Muscle of leg (tissue), 11 donors: Measurements from ENCODE around the gene ATXN1. TPM values are rescaled to one million over a fixed set of nuclear protein-coding genes. Genes with fewer than 3 reads are reported as not detected.

Experiments used
- DNase-seq: peaks from one replicate; pipeline ENCODE4 v3.0.0; 2013
- H3K27ac ChIP-seq: one replicate; pipeline ENCODE4 v1.5.1; 2013; ENCODE audit warnings: mild to moderate bottlenecking, low read length, control low read depth
- H3K27me3 ChIP-seq: one replicate; pipeline ENCODE4 v1.6.1; 2013; ENCODE audit warnings: low read length; ENCODE audit not compliant: control insufficient read depth, insufficient read depth
- H3K36me3 ChIP-seq: one replicate; pipeline ENCODE4 v1.6.1; 2013; ENCODE audit warnings: low read length; ENCODE audit not compliant: control insufficient read depth, insufficient read depth
- H3K4me1 ChIP-seq: one replicate; pipeline ENCODE4 v1.6.1; 2013; ENCODE audit warnings: low read length; ENCODE audit not compliant: control insufficient read depth, insufficient read depth
- H3K4me3 ChIP-seq: one replicate; pipeline ENCODE4 v1.5.1; 2013; ENCODE audit warnings: low read length, control low read depth
- H3K9me3 ChIP-seq: replicated peaks from 2 replicates; pipeline ENCODE4 v1.6.1; 2013; ENCODE audit warnings: low read depth, low read length; ENCODE audit not compliant: control insufficient read depth
- WGBS: methylation state at CpG from one replicate; pipeline ENCODE4 v1.1.5; 2013; ENCODE audit warnings: missing lambda C conversion rate; ENCODE audit not compliant: insufficient coverage; 5-methylcytosine and 5-hydroxymethylcytosine counted together
- polyA plus RNA-seq, 8 donors: library from polyadenylated mRNA; unstranded; fragments of 120-200 nt; gene quantifications; one replicate each; pipeline versions ENCODE4 v1.2.1 to v1.2.3, GENCODE V29; 2013; ENCODE audit warnings: inconsistent platforms in 1 of 8, low replicate concordance in 1 of 8; ENCODE audit not compliant: insufficient read length in 8 of 8, insufficient read depth in 1 of 8
- total RNA-seq: library from RNA; stranded (reverse); fragments of 120-200 nt; gene quantifications from one replicate; pipeline ENCODE4 v1.2.4, GENCODE V29; 2013

Gene ATXN1
- total and polyA plus RNA-seq, 9 donors = 10.2 to 19.9 (median 12.9) TPM

- WGBS = under 1% methylated on average over 60 of the region's 71 CpGs
- Histone ChIP-seq H3K36me3 (no peaks in the 10 kb centered on the region), H3K4me1 (peaks cover 21% of the 10 kb centered on the region), H3K27ac (peak overlapping the region; percentile 97), H3K27me3 (no peaks in the 10 kb centered on the region), H3K9me3 (no peaks in the 10 kb centered on the region), H3K4me3 (peak overlapping the region; percentile 77)
- peak; percentile 95 for DNase-seq
These were observed 409 bp upstream of the ATXN1 start for GRCh38 chr6:16761471-16762267.

- Histone ChIP-seq H3K4me1 (peaks cover 21% of the 10 kb centered on the region), H3K36me3 (no peaks in the 10 kb centered on the region), H3K4me3 (peak overlapping the region; percentile 77), H3K9me3 (no peaks in the 10 kb centered on the region), H3K27ac (peak overlapping the region; percentile 97), H3K27me3 (no peaks in the 10 kb centered on the region)
- 0% methylated on average over 61 of the region's 87 CpGs for WGBS
- DNase-seq = peak; percentile 95
These were observed 1.4 kb downstream of the ATXN1 start for GRCh38 chr6:16759646-16760515.

- H3K27me3 ChIP-seq = no peaks in the 10 kb centered on the region
- H3K4me1 ChIP-seq = peaks cover 21% of the 10 kb centered on the region
These were observed 2.0 kb downstream of the ATXN1 start for GRCh38 chr6:16759181-16759645.

GRCh38 chr6:16758163-16758975 lies 2.9 kb downstream of the ATXN1 start:
- 4% methylated on average over 5 of the region's 9 CpGs for WGBS
- no peaks in the 10 kb centered on the region for H3K36me3 ChIP-seq
- peaks cover 21% of the 10 kb centered on the region for H3K4me1 ChIP-seq
- no peaks in the 10 kb centered on the region for H3K9me3 ChIP-seq
- H3K27ac ChIP-seq = peak overlapping the region; percentile 97
- DNase-seq = no peak
- no peak overlapping the region for H3K4me3 ChIP-seq
- no peaks in the 10 kb centered on the region for H3K27me3 ChIP-seq

More at GRCh38 chr6:16759181-16759645, 2.0 kb downstream of the ATXN1 start:
- peak; percentile 73 for DNase-seq
- Histone ChIP-seq H3K36me3 (no peaks in the 10 kb centered on the region), H3K9me3 (no peaks in the 10 kb centered on the region), H3K27ac (peak overlapping the region; percentile 97), H3K4me3 (peak overlapping the region; percentile 77)
- WGBS = 0% methylated on average over 1 of the region's 8 CpGs

- Histone ChIP-seq H3K9me3 (no peaks in the 10 kb centered on the region), H3K4me1 (peaks cover 15% of the 10 kb centered on the region), H3K27ac (no peak overlapping the region), H3K27me3 (no peaks in the 10 kb centered on the region), H3K4me3 (no peak overlapping the region), H3K36me3 (peaks cover 6% of the 10 kb centered on the region)
- whole genome bisulfite sequencing = no CpG with 5 or more reads among the region's 1 CpG
- DNase-seq = no peak
These were observed 3.9 kb downstream of the ATXN1 start for GRCh38 chr6:16757332-16757731.

GRCh38 chr6:16756660-16757255 lies 4.5 kb downstream of the ATXN1 start:
- Histone ChIP-seq H3K4me3 (no peak overlapping the region), H3K4me1 (peaks cover 11% of the 10 kb centered on the region), H3K9me3 (no peaks in the 10 kb centered on the region), H3K36me3 (peaks cover 6% of the 10 kb centered on the region), H3K27me3 (no peaks in the 10 kb centered on the region), H3K27ac (no peak overlapping the region)
- WGBS = no CpG with 5 or more reads among the region's 5 CpGs
- no peak for DNase-seq

- peaks cover 11% of the 10 kb centered on the region for H3K4me1 ChIP-seq
These were observed 5.7 kb downstream of the ATXN1 start for GRCh38 chr6:16755544-16755943.

GRCh38 chr6:16754876-16755275 lies 6.4 kb downstream of the ATXN1 start:
- H3K4me3 ChIP-seq = no peak overlapping the region
- H3K4me1 ChIP-seq = peaks cover 11% of the 10 kb centered on the region
- DNase-seq = no peak
- H3K27me3 ChIP-seq = no peaks in the 10 kb centered on the region
- H3K9me3 ChIP-seq = no peaks in the 10 kb centered on the region
- H3K36me3 ChIP-seq = peaks cover 6% of the 10 kb centered on the region
- H3K27ac ChIP-seq = no peak overlapping the region

More at GRCh38 chr6:16755544-16755943, 5.7 kb downstream of the ATXN1 start:
- peaks cover 6% of the 10 kb centered on the region for H3K36me3 ChIP-seq
- DNase-seq = no peak
- no peaks in the 10 kb centered on the region for H3K27me3 ChIP-seq
- H3K4me3 ChIP-seq = no peak overlapping the region
- no peaks in the 10 kb centered on the region for H3K9me3 ChIP-seq
- H3K27ac ChIP-seq = no peak overlapping the region
- no CpG with 5 or more reads among the region's 3 CpGs for WGBS

- Histone ChIP-seq H3K27ac (no peak overlapping the region), H3K9me3 (no peaks in the 10 kb centered on the region), H3K36me3 (peaks cover 10% of the 10 kb centered on the region), H3K4me1 (peaks cover 11% of the 10 kb centered on the region), H3K27me3 (no peaks in the 10 kb centered on the region), H3K4me3 (no peak overlapping the region)
- 80% methylated on average over 1 of the region's 3 CpGs for WGBS
- no peak for DNase-seq
These were observed 7.0 kb downstream of the ATXN1 start for GRCh38 chr6:16754274-16754673.
